HG02588 (cell line): ENCODE results near the gene IL22RA1.

Experiments used
- ATAC-seq: cut with Tn5 transposase; IDR thresholded peaks from one replicate; pipeline ENCODE4 v1.9.1; 2021; ENCODE audit warnings: mild to moderate bottlenecking, moderate library complexity; ENCODE audit not compliant: unreplicated experiment

IL22RA1 gene

DNA sequence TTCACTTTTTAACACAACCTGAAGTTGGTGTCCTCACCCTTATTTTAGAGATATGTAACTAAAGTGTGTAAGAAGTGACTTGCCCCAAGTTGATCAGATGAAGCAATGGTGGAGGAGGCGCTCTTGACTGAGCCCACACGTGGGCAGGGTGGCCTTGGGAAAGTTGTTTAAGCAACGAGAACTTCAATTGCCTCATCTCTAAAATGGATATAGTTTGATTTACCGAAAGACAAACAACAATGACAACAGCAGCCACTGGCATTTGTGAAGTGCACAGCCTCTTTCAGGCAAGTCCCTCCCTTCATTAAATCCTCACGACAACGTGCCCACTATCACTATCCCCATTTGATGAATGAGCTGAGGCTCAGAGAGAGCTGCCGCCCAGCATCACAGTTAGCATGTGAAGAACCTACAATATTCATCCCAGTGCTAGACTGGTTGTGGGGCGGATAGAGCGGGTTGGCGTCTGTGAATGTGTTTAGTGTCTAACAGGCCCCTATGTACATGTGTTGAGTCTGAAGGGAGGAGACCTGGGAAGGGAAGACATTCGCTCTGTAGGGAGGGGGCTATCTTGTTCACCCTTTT lies 3.0 kb downstream of the IL22RA1 start:
- ATAC-seq: no peak

- no peak for ATAC-seq
These were observed 3.8 kb downstream of the IL22RA1 start for GRCh38 chr1:24139222-24139489.

- no peak for ATAC-seq
These were observed 4.3 kb downstream of the IL22RA1 start for GRCh38 chr1:24138476-24139221.

DNA sequence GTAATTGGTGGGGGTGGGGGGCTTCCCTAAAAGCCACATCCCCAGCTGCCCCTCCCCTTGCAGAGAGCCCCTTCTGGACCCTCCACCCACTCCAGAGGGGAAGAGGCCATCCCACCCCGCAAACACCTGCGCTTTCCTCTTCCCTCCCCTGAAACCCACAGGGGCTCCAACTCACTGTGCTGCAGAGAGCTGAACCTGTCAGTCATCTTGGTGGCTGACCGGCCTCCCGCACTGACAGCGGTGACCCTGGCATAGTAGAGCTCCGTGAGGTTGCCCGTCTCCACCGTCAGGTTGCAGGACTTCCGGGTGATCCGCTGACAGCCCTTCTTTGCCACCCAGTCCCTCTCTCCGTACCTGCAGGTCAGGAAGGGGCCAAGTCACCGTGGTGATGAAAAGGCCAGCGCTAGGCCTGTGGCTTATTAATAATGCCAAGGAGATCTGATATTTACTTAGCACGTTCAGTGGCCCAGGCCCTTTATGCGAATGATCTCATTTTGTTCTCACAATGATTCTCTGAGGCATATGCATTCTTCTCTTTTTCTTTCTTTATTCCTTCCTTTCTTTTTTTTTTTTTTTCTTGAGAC lies 5.9 kb downstream of the IL22RA1 start:
- ATAC-seq: no peak

DNA sequence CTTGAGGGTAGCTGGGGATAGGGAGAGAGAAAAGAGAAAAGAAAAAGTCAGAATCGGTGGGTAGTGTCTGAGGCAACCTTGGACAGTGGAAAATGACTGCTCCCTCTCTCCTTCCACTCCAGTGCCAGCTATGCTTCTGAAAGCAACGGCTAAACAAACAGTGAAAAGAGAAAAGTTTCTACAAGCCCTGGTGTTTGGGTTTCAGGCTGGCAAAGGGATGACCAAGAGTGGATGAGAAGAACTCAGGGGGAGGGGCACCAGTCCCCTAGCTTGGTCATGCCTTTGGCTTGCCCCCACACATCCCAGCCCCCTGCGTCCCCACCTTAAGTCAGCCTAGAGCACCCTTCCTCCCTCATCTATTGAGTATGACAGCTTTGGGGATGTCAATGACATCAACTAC lies 8.6 kb downstream of the IL22RA1 start:
- no peak for ATAC-seq

DNA sequence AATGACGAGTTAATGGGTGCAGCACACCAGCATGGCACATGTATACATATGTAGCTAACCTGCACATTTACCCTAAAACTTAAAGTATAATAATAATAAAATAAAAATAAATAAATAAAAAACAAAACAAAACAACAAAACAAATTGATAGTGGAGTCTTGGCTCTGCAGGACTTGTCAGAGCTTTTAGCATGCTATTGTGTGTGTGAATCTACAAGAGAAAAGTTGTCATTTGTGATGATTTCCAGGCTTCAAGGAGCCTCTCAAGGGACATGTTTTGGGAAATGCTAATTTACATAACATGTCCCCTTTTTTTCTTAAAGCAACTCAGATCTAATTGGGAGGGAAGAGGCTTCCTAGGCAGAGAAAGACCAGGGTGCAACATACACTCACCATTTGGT lies 9.1 kb downstream of the IL22RA1 start:
- ATAC-seq: no peak

- no peak for ATAC-seq
These were observed 12.6 kb downstream of the IL22RA1 start for GRCh38 chr1:24130385-24130784.

DNA sequence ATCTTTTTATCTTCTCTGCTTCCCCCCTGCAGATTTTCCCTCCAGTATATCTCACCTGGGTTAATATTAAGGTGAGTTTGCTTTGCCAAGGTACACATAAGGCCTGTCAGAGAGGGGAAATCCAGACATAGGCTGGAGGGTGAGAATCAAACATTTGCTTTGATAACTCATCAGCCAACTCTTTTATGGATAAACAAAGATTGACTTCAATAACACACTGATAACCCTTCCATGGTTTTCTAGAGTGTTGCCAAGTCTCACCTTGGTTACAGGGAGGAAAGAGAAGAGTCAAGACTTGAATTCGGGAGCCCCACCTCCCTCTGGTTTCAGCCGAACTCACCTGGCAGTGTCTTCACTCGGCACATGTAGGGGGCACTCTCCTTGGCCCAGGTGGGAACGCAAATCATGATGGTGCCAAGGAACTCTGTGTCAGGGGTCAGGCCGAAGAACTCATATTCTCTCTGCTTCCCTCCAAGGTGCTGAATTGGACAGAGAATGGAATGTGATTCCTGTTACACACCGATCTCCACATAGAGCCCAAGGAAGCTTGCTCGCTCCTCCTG lies 15.1 kb downstream of the IL22RA1 start:
- ATAC-seq: no peak

GRCh38 chr1:24127134-24127800 lies 15.7 kb downstream of the IL22RA1 start:
- no peak for ATAC-seq

- no peak for ATAC-seq
These were observed 16.3 kb downstream of the IL22RA1 start for GRCh38 chr1:24126672-24127023.

- ATAC-seq: no peak
These were observed 16.8 kb downstream of the IL22RA1 start for GRCh38 chr1:24126018-24126671.

DNA sequence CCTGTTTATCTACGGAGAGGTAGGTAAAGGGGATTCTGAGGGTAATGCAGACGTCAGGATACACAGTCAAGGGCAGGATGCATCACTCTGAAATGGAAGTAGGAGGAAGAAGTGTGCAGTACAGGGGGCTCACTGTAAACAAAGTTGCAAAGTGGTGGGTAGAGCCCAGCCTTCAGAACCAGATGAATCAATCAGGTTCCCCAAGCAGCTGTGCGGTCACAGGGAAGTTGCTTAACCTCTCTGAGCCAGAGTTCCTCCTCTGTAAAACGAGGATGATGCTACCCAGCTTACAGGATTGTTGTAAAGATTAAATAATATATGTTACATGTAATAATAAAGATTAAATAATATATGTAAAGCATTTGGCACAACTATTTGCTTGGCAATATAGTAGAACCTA lies 17.5 kb downstream of the IL22RA1 start:
- no peak for ATAC-seq

DNA sequence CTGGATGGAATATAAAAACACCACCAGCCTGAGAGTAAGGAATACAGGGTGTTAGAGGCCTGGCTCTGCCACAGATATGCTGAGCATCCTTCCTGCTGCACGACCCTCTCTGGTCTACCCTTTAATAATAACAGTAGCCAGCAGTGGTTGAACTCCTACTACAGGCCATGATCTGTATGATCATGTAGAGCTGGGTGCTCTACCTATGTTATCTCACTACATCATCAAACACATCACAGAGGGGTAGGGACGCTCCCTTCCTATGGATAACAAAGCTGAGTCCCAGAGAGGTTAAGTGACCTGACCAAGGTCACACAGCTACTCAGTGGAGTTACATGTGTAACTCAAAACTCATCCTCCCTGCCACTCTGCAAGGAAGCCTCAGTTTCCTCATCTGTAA lies 18.0 kb downstream of the IL22RA1 start:
- no peak for ATAC-seq

DNA sequence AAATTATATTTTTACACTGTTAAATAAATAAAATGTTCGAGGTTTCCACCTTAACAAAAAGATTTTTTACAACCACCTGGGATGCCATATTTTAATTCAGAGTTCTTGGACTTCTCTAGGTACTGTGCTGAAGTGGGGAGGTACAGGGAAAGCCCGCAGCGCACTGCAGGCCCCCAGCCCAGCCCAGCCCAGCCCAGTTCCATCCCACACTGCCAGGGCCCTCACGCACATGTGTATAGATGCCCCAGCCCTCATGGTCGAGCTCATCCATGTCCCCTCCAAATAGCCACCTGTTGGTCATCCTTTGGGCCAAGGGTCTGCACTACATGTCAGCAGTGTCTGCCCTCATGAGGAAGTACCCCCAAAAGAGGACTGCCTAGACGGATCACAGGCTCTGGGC lies 19.3 kb downstream of the IL22RA1 start:
- no peak for ATAC-seq

GRCh38 chr1:24122776-24123175 lies 20.2 kb downstream of the IL22RA1 start:
- ATAC-seq: no peak

DNA sequence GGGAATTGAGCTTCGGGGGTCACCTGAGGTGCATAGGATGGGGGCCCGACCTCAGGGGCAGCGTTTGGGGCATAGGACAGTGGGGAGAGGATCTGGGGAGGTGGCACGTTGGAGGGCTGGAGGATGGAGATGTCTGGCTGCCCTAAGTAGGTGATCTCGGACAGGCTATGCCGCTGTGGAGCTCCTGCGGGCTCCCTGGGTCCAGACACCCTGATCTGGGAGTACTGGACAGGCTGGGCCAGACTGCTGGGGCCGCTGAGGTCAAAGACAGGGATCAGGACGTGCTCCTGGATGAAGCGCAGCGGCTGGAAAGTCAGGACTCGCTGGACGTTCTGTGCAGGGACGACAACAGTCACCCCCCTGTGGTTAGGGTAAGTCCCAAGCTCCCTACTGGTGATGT lies 21.5 kb downstream of the IL22RA1 start:
- no peak for ATAC-seq

- ATAC-seq: no peak
These were observed 22.0 kb downstream of the IL22RA1 start for GRCh38 chr1:24120965-24121364.

DNA sequence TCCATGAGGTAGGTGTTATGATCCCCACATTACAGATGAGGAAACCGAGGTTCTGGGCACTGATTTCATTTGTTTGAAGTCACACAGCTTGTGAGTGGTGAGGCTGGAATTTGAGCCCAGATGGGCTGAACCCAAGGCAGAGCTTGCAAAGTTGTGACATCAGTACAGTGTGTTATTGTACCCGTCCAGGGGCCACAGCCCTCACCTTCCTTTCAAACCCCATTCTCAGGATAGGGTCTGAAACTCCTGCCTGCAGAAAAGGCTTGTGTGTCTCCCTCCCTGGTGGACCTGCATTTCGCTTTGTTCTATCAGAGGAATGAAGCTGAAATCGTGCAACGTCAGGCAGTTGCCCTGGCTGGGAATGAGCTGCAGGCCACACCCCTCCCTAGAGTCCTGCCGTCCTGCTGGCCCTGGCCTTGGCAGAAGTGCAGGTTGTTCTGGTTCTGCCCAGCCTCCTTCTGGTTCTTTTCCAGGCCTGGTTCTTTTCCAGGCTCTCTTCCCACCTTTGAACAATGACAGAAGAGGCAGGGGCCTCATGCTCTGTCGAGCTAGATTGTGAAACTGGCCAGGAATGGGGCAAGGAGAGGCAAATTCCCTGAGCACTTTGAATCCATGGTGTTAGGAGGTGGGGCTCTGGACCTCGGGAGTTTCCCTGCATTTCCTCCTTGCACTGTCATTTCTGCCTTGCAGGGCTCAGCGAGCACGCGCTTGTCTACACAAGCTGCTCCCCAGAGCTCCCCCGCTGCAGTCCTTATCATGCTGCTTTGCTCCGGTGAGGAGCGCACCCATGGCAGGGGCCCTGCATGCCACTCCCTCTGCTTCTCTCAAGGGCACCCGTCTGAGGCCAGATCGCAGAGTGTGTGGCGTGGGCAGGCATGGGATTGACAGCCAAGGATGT lies 22.8 kb downstream of the IL22RA1 start:
- ATAC-seq: no peak

GRCh38 chr1:24119489-24119858 lies 23.5 kb downstream of the IL22RA1 start:
- ATAC-seq: no peak

DNA sequence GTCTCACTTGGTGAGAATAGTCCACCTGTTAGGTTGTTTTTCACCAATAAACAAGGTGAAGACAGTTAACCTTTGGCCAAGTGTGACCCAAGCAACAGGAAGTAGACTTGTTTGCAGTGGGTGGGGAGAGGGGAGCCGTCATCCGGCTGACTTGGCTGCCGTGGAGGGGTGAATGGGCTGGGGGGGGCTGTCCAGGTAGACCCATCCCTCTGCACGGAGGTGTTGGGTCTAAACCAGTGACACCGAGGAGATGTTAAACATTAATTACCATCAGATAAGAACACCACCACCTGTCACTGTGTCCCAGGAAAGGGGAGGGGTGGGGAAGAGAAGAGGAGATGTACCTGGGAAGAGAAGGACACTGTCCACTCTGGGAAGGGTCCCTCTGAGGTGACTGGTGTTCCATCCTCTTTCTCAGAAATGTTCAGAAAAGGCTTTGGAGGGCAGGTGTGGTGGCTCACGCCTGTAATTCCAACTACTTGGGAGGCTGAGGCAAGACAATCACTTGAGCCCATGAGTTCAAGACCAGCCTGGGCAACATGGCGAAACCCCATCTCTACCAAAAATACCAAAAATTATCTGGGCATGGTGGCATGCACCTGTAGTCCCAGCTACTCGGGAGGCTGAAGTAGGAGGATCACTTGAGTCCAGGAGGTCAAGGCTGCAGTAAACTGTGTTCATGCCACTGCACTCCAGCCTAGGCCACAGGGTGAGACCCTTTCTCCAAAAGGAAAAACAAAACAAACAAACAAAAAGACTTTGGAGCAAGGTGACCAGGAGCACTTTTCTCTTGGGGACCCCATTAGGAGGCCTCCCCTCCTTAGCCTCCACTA lies 24.3 kb downstream of the IL22RA1 start:
- ATAC-seq: no peak
